Colonic mucosa (tissue), 4 donors: ENCODE data around the gene TEC. TPM values are rescaled to one million over a fixed set of nuclear protein-coding genes. Genes with fewer than 3 reads are reported as not detected.

Experiments used
- DNase-seq: peaks from one replicate; pipeline ENCODE4 v3.0.0-alpha.2; 2020
- H3K27ac ChIP-seq: fragments of 200-600 bp; one replicate; pipeline ENCODE4 v1.8.0; 2021
- H3K27me3 ChIP-seq: fragments of 200-600 bp; one replicate; pipeline ENCODE4 v1.8.0; 2021
- H3K36me3 ChIP-seq: fragments of 200-600 bp; one replicate; pipeline ENCODE4 v1.8.0; 2021
- H3K4me1 ChIP-seq: fragments of 200-600 bp; one replicate; pipeline ENCODE4 v1.8.0; 2021; ENCODE audit warnings: mild to moderate bottlenecking
- H3K4me3 ChIP-seq: fragments of 200-600 bp; one replicate; pipeline ENCODE4 v1.8.0; 2021
- H3K9ac ChIP-seq, 2 donors: one replicate each; pipeline ENCODE4 v1.7.0; 2013; ENCODE audit warnings: control low read depth in 2 of 2, low read depth in 2 of 2, low read length in 2 of 2
- H3K9me3 ChIP-seq: fragments of 200-600 bp; one replicate; pipeline ENCODE4 v1.8.0; 2021
- intact Hi-C: fragments of 100-400 bp; cut with DNase I; formaldehyde crosslinking; loops from one replicate; pipeline ENCODE4 v1.14.1; 2022
- total RNA-seq, 2 donors: library from RNA; stranded (reverse); fragmentation: NEBNext Ultra II Directional in 1 of 2; extraction: Animal tissue kit (Norgen Biotek cat#: 25700) in 1 of 2; gene quantifications; one replicate each; pipeline ENCODE4 v1.2.1, GENCODE V29; 2021
- TF ChIP-seq, protein P1 (sequence below): fragments of 200-600 bp; IDR thresholded peaks from one replicate; pipeline ENCODE4 v1.8.0; 2022; ENCODE audit warnings: antibody characterized with exemption, mild to moderate bottlenecking
- donor health status: healthy.
- donor health status: DM: no; HTN: no; CAD: no.
- donor health status: DM: no; HTN: no; CAD: no.

The TEC gene
- total RNA-seq, 2 donors from 2014 or later, result 2.1 to 2.9 TPM

DNA sequence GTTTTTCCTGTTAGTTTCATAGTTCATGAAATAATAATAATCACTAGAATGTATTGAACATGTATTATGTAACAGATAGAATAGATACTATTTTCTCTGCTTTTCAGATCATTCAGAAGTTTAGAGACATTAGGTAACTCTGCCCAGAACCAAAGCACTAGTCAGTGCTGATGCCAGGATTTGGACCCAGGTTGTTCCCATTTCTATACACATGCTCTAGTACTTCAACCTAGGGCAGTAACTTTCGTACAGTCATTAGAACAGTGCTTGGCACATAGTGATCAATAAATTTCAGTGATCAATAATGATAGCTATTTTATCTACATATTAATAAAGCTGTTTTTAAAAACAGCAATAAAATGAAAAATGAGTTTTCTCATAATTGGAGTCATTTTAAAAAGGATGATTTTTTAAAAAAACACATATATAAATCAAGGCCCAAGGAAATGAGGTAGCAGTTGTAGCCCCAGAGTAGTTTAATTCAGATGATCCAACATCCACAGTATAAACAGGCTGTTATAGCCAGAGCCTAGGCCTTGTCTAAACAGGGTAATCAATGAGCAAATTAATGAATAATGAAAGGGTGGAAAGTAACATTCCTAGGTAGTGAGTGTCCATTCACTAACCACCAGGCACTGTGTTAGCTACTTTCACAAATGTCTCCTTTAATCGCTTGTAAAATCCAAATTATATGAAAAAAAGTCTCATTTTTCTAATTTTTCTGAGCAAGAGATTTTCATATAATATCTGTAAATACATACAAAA lies 161.1 kb downstream of the TEC start:
- H3K9ac ChIP-seq, result no peak overlapping the region
- no peaks in the 10 kb centered on the region for H3K4me1 ChIP-seq

GRCh38 chr4:48105230-48105629 lies 164.4 kb downstream of the TEC start:
- TF ChIP-seq, protein P1, sequence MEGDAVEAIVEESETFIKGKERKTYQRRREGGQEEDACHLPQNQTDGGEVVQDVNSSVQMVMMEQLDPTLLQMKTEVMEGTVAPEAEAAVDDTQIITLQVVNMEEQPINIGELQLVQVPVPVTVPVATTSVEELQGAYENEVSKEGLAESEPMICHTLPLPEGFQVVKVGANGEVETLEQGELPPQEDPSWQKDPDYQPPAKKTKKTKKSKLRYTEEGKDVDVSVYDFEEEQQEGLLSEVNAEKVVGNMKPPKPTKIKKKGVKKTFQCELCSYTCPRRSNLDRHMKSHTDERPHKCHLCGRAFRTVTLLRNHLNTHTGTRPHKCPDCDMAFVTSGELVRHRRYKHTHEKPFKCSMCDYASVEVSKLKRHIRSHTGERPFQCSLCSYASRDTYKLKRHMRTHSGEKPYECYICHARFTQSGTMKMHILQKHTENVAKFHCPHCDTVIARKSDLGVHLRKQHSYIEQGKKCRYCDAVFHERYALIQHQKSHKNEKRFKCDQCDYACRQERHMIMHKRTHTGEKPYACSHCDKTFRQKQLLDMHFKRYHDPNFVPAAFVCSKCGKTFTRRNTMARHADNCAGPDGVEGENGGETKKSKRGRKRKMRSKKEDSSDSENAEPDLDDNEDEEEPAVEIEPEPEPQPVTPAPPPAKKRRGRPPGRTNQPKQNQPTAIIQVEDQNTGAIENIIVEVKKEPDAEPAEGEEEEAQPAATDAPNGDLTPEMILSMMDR, result no peak
- H3K9me3 ChIP-seq, result no peaks in the 10 kb centered on the region
- no peak overlapping the region for H3K9ac ChIP-seq
- no peaks in the 10 kb centered on the region for H3K4me1 ChIP-seq
- no peak overlapping the region for H3K4me3 ChIP-seq
- intact Hi-C loops, result no loop called here
- H3K27me3 ChIP-seq, result no peaks in the 10 kb centered on the region
- DNase-seq, result no peak
- H3K36me3 ChIP-seq, result no peaks in the 10 kb centered on the region
- no peak overlapping the region for H3K27ac ChIP-seq

More for the DNA sequence above, 161.1 kb downstream of the TEC start:
- intact Hi-C loops, result no loop called here
- Histone ChIP-seq H3K27me3 (no peaks in the 10 kb centered on the region), H3K36me3 (no peaks in the 10 kb centered on the region), H3K27ac (no peak overlapping the region), H3K4me3 (no peak overlapping the region), H3K9me3 (no peaks in the 10 kb centered on the region)
- TF ChIP-seq, protein P1, result no peak
- DNase-seq, result no peak

DNA sequence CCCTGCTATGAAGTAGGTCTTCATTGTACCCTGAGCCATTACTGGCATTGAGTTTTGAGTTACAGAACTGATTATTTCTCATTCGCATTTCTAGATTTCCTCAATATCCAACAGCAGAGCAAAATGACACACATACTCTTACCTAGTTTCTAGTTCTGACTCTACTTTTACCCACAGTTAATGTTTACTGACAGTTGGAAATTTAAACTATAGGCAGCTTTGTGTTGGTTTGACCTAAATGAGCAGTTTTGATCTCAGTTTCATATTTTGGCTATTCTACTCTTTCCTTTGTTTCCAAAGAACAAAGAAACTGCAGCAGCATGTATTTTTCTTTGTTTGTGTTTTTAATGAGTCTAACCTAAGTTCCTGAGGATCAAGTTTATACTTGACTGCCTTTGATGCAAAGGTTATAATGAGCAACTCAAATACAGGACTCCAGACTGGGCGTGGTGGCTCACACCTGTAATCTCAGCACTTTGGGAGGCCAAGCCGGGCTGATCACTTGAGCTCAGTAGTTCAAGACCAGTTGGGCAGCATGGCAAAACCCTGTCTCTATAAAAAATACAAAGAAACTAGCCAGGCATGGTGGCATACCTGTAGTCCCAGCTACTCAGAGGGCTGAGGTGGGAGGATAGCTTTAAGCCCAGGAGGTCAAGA lies 166.0 kb downstream of the TEC start:
- Histone ChIP-seq H3K36me3 (no peaks in the 10 kb centered on the region), H3K4me3 (no peak overlapping the region), H3K9ac (no peak overlapping the region), H3K27me3 (no peaks in the 10 kb centered on the region), H3K4me1 (no peaks in the 10 kb centered on the region), H3K27ac (no peak overlapping the region), H3K9me3 (no peaks in the 10 kb centered on the region)
- TF ChIP-seq, protein P1, result no peak
- no peak for DNase-seq
- intact Hi-C loops, result no loop called here

GRCh38 chr4:48102303-48102702 lies 167.3 kb downstream of the TEC start:
- DNase-seq, result no peak
- TF ChIP-seq, protein P1, result no peak
- Histone ChIP-seq H3K9ac (no peak overlapping the region), H3K4me3 (no peak overlapping the region), H3K27me3 (no peaks in the 10 kb centered on the region), H3K4me1 (no peaks in the 10 kb centered on the region), H3K36me3 (no peaks in the 10 kb centered on the region), H3K27ac (no peak overlapping the region), H3K9me3 (no peaks in the 10 kb centered on the region)
- intact Hi-C loops, result no loop called here

GRCh38 chr4:48100256-48100655 lies 169.4 kb downstream of the TEC start:
- no peaks in the 10 kb centered on the region for H3K9me3 ChIP-seq
- no peaks in the 10 kb centered on the region for H3K27me3 ChIP-seq
- H3K4me3 ChIP-seq, result no peak overlapping the region
- no peak for DNase-seq
- no peaks in the 10 kb centered on the region for H3K4me1 ChIP-seq
- no peaks in the 10 kb centered on the region for H3K36me3 ChIP-seq
- H3K27ac ChIP-seq, result no peak overlapping the region
- H3K9ac ChIP-seq, result no peak overlapping the region
- TF ChIP-seq, protein P1, result no peak
- intact Hi-C loops, result no loop called here
